GM23338 (cell line): ENCODE results near the gene ZFYVE28. TPM values are rescaled to one million over a fixed set of nuclear protein-coding genes. Genes with fewer than 3 reads are reported as not detected.

ENCODE experiments used
- ATAC-seq: fragments of 200-7000 bp; cut with Tn5 transposase; 3 replicates; pipeline ENCODE4 v1.9.1; 2020
- DNase-seq: peaks from one replicate; pipeline ENCODE4 v3.0.0-alpha.2; 2015; ENCODE audit warnings: low spot score
- H2AFZ ChIP-seq: fragments of 200-600 bp; sonication (generic); 2 replicates; pipeline ENCODE4 v1.8.0; 2016; ENCODE audit warnings: antibody characterized with exemption, mild to moderate bottlenecking, moderate library complexity
- H3F3A ChIP-seq: fragments of 200-600 bp; sonication (generic); replicated peaks from 2 replicates; pipeline ENCODE4 v1.8.0; 2017; ENCODE audit warnings: antibody characterized with exemption, mixed run types, low read depth
- H3K27ac ChIP-seq: fragments of 200-600 bp; sonication (generic); 2 replicates; pipeline ENCODE4 v1.6.1; 2016; ENCODE audit warnings: low read depth
- H3K27me3 ChIP-seq: fragments of 200-600 bp; sonication (generic); 2 replicates; pipeline ENCODE4 v1.8.0; 2016; ENCODE audit warnings: mild to moderate bottlenecking, mixed run types, moderate library complexity; ENCODE audit not compliant: insufficient read depth
- H3K36me3 ChIP-seq: fragments of 200-600 bp; sonication (generic); 2 replicates; pipeline ENCODE4 v1.8.0; 2016; ENCODE audit warnings: mild to moderate bottlenecking; ENCODE audit not compliant: insufficient read depth
- H3K4me1 ChIP-seq: fragments of 200-600 bp; sonication (generic); 2 replicates; pipeline ENCODE4 v1.8.0; 2016; ENCODE audit warnings: mild to moderate bottlenecking, moderate library complexity; ENCODE audit not compliant: insufficient read depth
- H3K4me2 ChIP-seq: fragments of 200-600 bp; sonication (generic); 2 replicates; pipeline ENCODE4 v1.7.1; 2017; ENCODE audit warnings: mixed run types
- H3K4me3 ChIP-seq: fragments of 200-600 bp; sonication (generic); 2 replicates; pipeline ENCODE4 v1.6.1; 2016; ENCODE audit warnings: mixed run types
- H3K79me2 ChIP-seq: fragments of 200-600 bp; sonication (generic); replicated peaks from 2 replicates; pipeline ENCODE4 v1.8.0; 2017; ENCODE audit warnings: mild to moderate bottlenecking; ENCODE audit not compliant: insufficient read depth
- H3K9me2 ChIP-seq: fragments of 200-600 bp; sonication (generic); 2 replicates; pipeline ENCODE4 v1.8.0; 2017; ENCODE audit not compliant: insufficient read depth
- H4K20me1 ChIP-seq: fragments of 200-600 bp; sonication (generic); replicated peaks from 2 replicates; pipeline ENCODE4 v1.8.0; 2017; ENCODE audit warnings: mild to moderate bottlenecking; ENCODE audit not compliant: insufficient read depth
- H3K27ac Mint-ChIP-seq: 2 replicates; pipeline ENCODE4 v1.8.0; 2020; ENCODE audit warnings: inconsistent platforms, mild to moderate bottlenecking, moderate library complexity, mixed read lengths
- H3K27me3 Mint-ChIP-seq: 3 replicates; pipeline ENCODE4 v1.8.0; 2022; ENCODE audit warnings: low read depth, mild to moderate bottlenecking, moderate library complexity, mixed read lengths, inconsistent platforms; ENCODE audit not compliant: insufficient read depth, poor library complexity
- H3K36me3 Mint-ChIP-seq: 3 replicates; pipeline ENCODE4 v1.8.0; 2021; ENCODE audit warnings: low read depth, mild to moderate bottlenecking, inconsistent platforms, moderate library complexity, mixed read lengths
- H3K4me1 Mint-ChIP-seq: 3 replicates; pipeline ENCODE4 v1.8.0; 2020; ENCODE audit warnings: mild to moderate bottlenecking, inconsistent platforms, mixed read lengths
- H3K4me3 Mint-ChIP-seq: 3 replicates; pipeline ENCODE4 v1.8.0; 2021; ENCODE audit warnings: moderate library complexity, mild to moderate bottlenecking, inconsistent platforms, mixed read lengths
- H3K9me3 Mint-ChIP-seq: 3 replicates; pipeline ENCODE4 v1.8.0; 2020; ENCODE audit warnings: moderate library complexity, mild to moderate bottlenecking, inconsistent platforms, mixed read lengths
- CREB1 ChIP-seq: fragments of 250-450 bp; sonication (Bioruptor Pico); IDR thresholded peaks from 2 replicates; pipeline ENCODE4 v1.5.0; 2020; ENCODE audit warnings: low read depth, mild to moderate bottlenecking, moderate library complexity
- CTCF ChIP-seq, 2 experiments: fragments of 200-600 bp in 1 of 2; sonication (generic) in 1 of 2; conservative IDR thresholded peaks; 2 replicates each; pipeline versions ENCODE4 v1.5.1 to v1.6.1; 2016 to 2017; ENCODE audit warnings: antibody characterized with exemption in 2 of 2, low read depth in 2 of 2, mild to moderate bottlenecking in 2 of 2, moderate library complexity in 1 of 2
- NANOG ChIP-seq: IDR thresholded peaks from 2 replicates; pipeline ENCODE4 v1.6.1; 2016; ENCODE audit warnings: antibody characterized with exemption, borderline replicate concordance
- POLR2AphosphoS5 ChIP-seq: IDR thresholded peaks from 2 replicates; pipeline ENCODE4 v1.6.1; 2016; ENCODE audit warnings: antibody characterized with exemption, low read depth
- STAT1 ChIP-seq: IDR thresholded peaks from one replicate; pipeline ENCODE4 v1.6.1; 2016; ENCODE audit warnings: antibody characterized with exemption; ENCODE audit not compliant: unreplicated experiment
- ZNF331 ChIP-seq: fragments of 250-450 bp; sonication (Bioruptor Pico); IDR thresholded peaks from 2 replicates; pipeline ENCODE4 v1.5.0; 2020; ENCODE audit warnings: low read depth, mild to moderate bottlenecking, moderate library complexity
- polyA plus RNA-seq: library from polyadenylated mRNA; unstranded; fragments of >200 nt; fragmentation: Nextera tagmentation; extraction: Ambion mirVana; gene quantifications from 2 replicates; pipeline ENCODE4 v1.2.1, GENCODE V29; 2016
- total RNA-seq: library from RNA; depleted of rRNA; stranded (reverse); fragments of >200 nt; shearing (Covaris generic); gene quantifications from 2 replicates; pipeline ENCODE4 v1.2.3, GENCODE V29; 2014

The ZFYVE28 gene
- total and polyA plus RNA-seq, 2 experiments from 2014 or later, result 2.6 to 4.6 TPM

- no peaks in the 10 kb centered on the region for H4K20me1 ChIP-seq
- H3K9me2 ChIP-seq, result no peaks in the 10 kb centered on the region
- TF ChIP-seq NANOG, result no peak
- no peaks in the 10 kb centered on the region for H3K4me1 ChIP-seq
- DNase-seq (peak; percentile 44), ATAC-seq (peak; percentile 22)
- Mint-ChIP-seq H3K36me3 (no peaks in the 10 kb centered on the region), H3K4me3 (no peak overlapping the region), H3K27me3 (peaks cover 4% of the 10 kb centered on the region), H3K4me1 (no peaks in the 10 kb centered on the region; the same call in 1 of the 3 replicates), H3K27ac (no peak overlapping the region), H3K9me3 (no peaks in the 10 kb centered on the region)
- no peaks in the 10 kb centered on the region for H3K36me3 ChIP-seq
- no peaks in the 10 kb centered on the region for H3K79me2 ChIP-seq
- no peak overlapping the region for H3K4me2 ChIP-seq
- no peaks in the 10 kb centered on the region for H3K27me3 ChIP-seq
- H3K4me3 ChIP-seq, result no peak overlapping the region
- no peaks in the 10 kb centered on the region for H3F3A ChIP-seq
- H3K27ac ChIP-seq, result no peak overlapping the region
- H2AFZ ChIP-seq, result no peak overlapping the region
Observed at GRCh38 chr4:2361366-2362265, 56.8 kb downstream of the ZFYVE28 start.

GRCh38 chr4:2360396-2360730 lies 58.1 kb downstream of the ZFYVE28 start:
- ATAC-seq, result no peak
- Mint-ChIP-seq H3K4me3 (no peak overlapping the region), H3K27me3 (peaks cover 6% of the 10 kb centered on the region), H3K4me1 (no peaks in the 10 kb centered on the region; the same call in 1 of the 3 replicates), H3K36me3 (no peaks in the 10 kb centered on the region), H3K9me3 (no peaks in the 10 kb centered on the region; the same call in 2 of the 3 replicates), H3K27ac (peak overlapping the region; percentile 14; the same call in 1 of the 2 replicates)
- H3K79me2 ChIP-seq, result no peaks in the 10 kb centered on the region
- no peaks in the 10 kb centered on the region for H3F3A ChIP-seq
- H3K4me2 ChIP-seq, result no peak overlapping the region
- H2AFZ ChIP-seq, result no peak overlapping the region
- H3K36me3 ChIP-seq, result no peaks in the 10 kb centered on the region
- no peak overlapping the region for H3K27ac ChIP-seq
- H3K4me3 ChIP-seq, result no peak overlapping the region
- H3K9me2 ChIP-seq, result no peaks in the 10 kb centered on the region
- DNase-seq, result no peak
- H4K20me1 ChIP-seq, result no peaks in the 10 kb centered on the region
- TF ChIP-seq POLR2AphosphoS5 (no peak), ZNF331 (no peak), CTCF (conservative IDR thresholded peaks at IDR 0.05; ENCODE audit: low read depth in 2 of 2) (no peak), STAT1 (no peak), CREB1 (CRISPR knock-in tag) (no peak)
- H3K27me3 ChIP-seq, result no peaks in the 10 kb centered on the region
- no peaks in the 10 kb centered on the region for H3K4me1 ChIP-seq

DNA sequence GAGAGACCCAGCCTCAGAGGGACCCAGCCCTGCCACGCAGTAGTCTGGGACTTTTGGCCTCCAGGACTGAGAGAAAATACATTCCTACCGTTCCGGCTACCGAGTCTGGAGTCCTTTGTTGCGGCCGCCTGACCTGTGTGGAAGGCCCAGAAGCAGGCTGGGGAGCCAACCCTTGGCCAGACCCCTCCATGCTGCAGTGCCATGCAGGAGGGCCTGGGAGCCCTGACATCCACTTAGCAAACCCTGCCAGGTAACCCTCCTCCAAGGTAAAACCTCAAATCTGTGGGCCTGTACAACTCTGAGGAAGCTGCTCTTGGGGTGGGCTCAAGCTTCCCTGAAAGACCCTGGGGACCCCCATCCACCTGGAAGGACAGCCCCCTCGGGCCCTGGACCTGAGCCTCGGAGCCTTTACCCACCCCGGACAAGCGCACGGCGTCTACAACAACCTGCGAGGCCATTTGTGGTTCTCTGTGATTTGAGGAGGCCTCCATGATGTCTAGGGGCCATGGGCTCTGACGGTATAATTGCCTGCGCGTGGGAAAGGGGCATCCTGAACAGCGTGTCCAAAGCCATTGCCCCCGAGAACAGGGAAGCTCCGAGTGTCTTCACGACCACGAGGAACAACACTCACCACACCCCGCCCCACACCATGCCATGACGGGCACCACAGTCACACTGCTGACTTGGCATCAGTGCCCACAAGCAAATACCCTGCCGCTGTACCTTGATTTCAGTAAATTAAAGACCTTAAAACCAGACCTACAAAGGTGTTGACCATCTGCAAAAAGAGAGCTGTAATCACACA lies 58.7 kb downstream of the ZFYVE28 start:
- H3F3A ChIP-seq, result no peaks in the 10 kb centered on the region
- no peak overlapping the region for H3K4me3 ChIP-seq
- ATAC-seq (no peak), DNase-seq (no peak)
- H3K36me3 Mint-ChIP-seq, result no peaks in the 10 kb centered on the region
- no peak overlapping the region for H2AFZ ChIP-seq
- no peaks in the 10 kb centered on the region for H3K9me2 ChIP-seq
- H3K27ac ChIP-seq, result no peak overlapping the region
- no peaks in the 10 kb centered on the region for H3K27me3 ChIP-seq
- H4K20me1 ChIP-seq, result no peaks in the 10 kb centered on the region
- no peaks in the 10 kb centered on the region for H3K36me3 ChIP-seq
- H3K27me3 Mint-ChIP-seq, result peaks cover 7% of the 10 kb centered on the region
- no peaks in the 10 kb centered on the region; the same call in 2 of the 3 replicates for H3K9me3 Mint-ChIP-seq
- no peaks in the 10 kb centered on the region; the same call in 1 of the 3 replicates for H3K4me1 Mint-ChIP-seq
- no peaks in the 10 kb centered on the region for H3K79me2 ChIP-seq
- no peak overlapping the region for H3K4me2 ChIP-seq
- H3K4me1 ChIP-seq, result no peaks in the 10 kb centered on the region
- peak overlapping the region; percentile 14; the same call in 1 of the 2 replicates for H3K27ac Mint-ChIP-seq
- H3K4me3 Mint-ChIP-seq, result no peak overlapping the region
- TF ChIP-seq POLR2AphosphoS5 (no peak), CTCF (conservative IDR thresholded peaks at IDR 0.05; ENCODE audit: low read depth in 2 of 2) (no peak), STAT1 (no peak)
